ENCODE measurements around the gene PTP4A2.

The PTP4A2 gene

DNA sequence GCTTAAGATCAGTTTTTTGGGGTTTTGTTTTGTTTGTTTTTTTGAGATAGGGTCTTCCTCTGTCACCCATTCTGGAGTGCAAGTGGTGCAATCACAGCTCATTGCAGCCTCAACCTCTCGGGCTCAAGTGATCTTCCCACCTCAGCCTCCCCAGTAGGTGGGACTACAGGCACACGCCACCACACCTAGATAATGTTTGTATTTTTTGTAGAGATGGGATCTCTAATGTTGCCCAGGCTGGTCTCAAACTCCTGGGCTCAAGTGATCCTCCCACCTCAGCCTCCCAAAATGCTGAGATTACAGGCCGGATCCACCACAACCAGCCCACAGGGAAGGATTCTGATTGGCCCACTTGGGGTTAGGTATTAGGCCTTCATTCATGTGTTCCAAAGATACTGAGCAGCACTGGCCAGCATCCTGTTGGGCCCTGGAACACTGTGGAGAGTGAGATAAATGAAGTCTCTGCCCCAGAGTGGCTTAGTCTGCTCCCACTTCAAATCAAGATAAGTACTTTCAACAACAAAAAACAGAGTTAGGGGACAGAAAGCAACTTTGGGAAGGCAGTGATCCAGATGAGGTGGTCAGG lies 54.7 kb downstream of the PTP4A2 start:
- DNase-seq, result no peak

DNA sequence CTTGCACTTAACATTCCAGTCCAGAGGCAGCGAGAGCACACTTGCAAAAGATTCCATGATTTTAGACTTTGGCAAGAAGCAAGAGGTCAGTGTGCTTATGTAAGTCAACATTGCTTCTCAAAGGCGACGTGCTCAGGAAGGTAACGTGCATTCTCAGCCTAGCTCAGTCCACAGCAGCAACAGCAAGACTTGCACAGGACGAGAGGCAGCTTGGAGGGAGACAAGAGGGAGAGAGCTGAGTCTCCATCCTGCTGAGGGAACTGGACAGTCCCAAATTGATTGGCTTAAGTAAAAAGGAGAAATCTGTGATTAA lies 56.5 kb downstream of the PTP4A2 start:
- no peak for DNase-seq

DNA sequence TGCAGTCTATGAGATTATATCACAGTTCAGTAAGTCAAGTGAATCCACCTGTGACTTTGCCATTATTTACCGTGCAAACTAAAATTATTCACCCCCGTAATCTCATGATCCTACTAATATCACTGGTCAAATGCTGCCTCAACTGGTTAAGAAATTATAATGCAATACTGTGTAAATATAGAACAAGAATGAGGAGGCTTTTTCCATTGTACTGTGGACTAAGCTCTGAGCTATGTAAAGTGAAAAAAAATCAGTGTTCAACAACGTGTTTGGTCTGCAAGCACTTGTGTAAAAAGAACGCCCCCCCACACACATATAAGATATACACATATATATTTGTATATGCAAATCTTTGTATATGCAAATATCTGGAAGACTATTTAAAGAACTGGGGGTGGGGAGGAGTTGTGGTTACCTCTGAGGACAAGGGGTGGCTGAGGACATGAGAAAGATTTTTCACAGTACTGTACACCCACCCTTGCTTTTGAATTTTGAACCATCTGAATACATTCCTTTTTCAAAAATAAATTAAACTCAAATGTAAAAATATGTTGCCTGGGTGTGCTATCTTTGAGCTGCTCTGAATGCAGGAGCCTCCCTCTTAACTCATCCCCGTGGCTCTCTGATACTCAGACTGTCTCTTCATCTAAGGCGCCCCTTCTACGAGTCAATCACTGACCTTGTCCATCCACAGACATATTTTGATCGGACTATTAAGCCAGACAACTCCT lies 57.0 kb downstream of the PTP4A2 start:
- no peak for DNase-seq

DNA sequence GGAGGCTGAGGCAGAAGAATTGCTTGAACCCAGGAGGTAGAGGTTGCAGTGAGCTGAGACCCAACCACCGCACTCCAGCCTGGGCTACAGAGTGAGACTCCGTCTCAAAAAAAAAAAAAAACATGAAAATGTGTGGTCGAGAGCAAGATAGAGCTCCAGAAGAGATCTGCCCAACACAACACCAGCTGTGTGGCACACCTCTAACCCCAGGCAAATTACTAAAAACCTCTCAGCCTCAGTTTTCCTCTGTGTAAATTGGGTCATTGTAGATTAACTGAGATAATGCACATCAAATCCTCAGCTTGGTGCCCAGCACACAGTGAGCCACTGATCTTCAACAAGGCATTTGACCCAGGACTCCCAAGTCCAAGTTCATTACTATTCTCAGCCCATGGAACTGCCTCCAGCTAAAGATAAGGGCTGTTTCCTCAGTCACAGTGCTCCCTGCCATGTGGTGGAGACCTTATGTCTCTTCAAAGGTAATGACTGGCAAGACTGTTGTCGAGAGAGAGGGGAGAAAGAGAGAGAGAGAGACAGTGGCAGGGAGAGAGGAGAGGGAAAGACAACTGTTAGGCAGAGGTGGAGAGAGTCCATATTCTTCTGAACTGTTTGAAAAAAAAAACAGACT lies 58.1 kb downstream of the PTP4A2 start:
- DNase-seq, result no peak

DNA sequence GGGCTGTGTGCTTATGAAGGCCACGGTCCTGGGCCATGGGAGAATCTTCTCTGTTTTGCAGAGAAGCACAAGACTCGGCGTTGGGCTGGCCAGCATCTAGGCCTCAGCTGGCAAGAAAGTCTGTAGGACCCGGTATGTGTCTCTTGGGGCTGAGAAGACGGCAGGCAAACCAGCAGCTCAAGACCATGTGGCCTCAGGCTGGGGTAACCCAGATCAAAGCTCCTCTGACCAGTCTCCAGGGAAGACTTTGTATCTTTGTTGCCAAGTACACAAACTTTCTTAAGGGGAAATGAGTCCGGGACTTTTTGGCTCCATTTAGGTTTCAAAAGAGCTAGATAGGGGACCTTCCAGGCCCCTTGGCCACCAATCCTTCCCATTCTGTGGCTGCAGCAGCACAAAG lies 60.1 kb downstream of the PTP4A2 start:
- no peak for DNase-seq

DNA sequence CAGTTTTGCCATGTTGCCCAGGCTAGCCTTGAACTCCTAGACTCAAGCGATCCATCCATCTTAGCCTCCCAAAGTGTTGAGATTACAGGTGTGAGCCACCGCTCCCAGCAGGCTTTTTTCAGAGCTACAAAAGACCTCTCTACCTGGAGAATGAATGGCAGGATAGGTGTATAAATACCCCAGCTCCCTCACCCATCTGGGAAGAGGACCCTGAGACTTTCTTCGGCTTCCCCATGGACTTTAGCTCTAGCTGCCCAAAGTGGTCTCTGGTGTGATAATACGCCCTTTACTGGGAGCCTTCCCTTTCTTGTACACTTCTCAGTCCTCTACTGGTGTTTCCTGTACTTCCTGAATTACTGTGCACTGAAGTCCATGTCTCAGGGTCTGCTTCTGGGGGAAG lies 60.6 kb downstream of the PTP4A2 start:
- DNase-seq, result no peak

DNA sequence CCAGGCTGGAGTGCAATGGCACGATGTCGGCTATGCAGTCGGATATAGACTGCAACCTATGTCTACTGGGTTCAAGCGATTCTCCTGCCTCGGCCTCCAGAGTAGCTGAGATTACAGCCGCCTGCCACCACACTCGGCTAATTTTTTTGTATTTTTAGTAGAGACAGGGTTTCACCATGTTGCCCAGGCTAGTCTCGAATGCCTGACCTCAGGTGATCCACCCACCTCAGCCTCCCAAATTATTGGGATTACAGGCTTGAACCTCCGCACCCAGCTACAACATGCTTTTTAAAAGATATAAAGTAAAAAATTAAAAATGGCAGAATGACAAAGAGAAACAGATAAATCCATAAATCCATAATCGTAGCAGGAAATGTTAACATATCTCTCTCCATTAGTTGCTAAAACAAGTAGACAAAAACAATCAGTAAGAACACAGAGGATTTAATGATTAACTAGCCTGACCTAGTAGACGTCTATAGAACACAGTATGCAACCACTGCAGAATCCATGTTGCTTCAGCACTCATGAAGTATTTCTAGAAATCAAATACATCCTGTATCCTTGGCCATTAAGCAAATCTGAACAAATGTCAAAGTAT lies 62.4 kb downstream of the PTP4A2 start:
- DNase-seq, result no peak

DNA sequence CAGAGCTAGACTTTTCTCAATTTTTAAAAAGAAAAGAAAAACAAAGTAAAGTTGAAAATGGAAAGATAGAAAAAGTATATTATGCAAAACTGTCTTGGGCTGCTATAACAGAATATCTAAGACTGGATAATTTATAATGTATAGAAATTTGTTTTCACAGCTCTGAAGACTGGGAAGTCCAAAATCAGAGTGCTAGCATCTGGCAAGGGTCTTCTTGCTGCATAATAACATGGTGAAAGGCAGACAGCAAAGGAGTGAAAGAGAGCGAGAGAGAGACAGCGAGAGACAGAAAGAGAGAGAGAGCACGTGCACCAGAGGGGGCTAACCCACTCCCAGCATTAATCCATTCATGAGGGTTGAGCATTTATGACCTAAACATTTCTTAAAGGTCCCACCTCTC lies 63.2 kb downstream of the PTP4A2 start:
- DNase-seq, result no peak

DNA sequence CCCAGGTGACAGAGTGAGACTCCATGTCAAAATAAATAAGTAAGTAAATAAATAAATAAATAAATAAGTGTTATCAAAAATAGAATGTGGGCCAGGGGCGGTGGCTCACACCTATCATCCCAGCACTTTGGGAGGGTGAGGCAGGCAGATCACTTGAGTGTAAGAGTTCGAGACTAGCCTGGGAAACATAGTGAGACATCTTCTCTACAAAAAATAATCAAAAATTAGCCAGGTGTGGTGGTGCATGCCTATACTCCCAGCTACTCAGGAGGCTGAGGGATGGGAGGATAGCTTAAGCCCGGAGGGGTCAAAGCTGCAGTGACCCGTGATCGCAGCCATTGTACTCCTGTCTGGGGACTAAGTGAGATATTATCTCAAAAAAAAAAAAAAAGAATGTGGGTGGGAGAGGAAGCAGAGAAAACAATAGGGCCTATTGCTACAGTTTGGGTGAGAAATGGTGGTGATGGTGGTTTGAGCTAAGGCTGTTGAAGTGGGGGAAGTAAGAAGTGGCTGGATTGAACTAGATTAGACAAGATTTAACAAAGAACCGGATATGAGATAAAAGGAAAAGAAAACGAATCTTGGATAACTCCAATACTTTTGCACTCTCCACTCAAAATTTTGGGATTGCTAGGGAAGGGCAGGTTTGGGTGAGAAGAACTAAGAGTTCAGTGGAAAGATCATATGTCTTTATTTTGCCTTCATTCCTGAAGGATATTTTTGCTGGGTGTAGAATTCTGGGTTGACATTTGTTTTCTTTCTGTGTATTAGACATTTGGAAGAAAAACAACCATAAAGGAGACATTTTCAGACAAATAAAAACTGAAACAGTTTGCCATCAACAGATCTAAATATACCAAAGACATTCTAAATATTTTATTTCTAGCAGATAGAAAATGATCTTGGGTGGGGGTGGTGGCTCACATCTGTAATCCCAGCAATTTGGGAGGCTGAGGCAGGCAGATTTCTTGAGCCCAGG lies 65.2 kb downstream of the PTP4A2 start:
- no peak for DNase-seq

DNA sequence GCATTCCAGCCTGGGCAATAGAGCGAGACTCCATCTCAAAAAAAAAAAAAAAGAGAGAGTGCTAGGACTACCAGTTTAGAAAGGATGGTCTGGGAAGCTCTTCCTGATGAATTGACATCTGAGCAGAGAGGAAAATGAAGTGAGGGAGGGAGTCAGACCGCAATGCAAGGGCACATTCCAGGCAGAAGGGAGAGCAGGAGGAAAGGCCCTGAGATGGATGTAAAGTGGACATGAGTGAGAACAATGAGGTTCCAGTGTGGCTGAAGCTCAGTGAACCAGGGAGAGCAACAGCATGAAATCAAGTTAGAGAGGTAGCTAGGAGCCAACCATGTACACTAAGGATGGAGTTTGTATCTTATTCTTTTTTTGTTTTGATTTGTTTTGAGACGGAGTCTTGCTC lies 66.5 kb downstream of the PTP4A2 start:
- no peak for DNase-seq

DNA sequence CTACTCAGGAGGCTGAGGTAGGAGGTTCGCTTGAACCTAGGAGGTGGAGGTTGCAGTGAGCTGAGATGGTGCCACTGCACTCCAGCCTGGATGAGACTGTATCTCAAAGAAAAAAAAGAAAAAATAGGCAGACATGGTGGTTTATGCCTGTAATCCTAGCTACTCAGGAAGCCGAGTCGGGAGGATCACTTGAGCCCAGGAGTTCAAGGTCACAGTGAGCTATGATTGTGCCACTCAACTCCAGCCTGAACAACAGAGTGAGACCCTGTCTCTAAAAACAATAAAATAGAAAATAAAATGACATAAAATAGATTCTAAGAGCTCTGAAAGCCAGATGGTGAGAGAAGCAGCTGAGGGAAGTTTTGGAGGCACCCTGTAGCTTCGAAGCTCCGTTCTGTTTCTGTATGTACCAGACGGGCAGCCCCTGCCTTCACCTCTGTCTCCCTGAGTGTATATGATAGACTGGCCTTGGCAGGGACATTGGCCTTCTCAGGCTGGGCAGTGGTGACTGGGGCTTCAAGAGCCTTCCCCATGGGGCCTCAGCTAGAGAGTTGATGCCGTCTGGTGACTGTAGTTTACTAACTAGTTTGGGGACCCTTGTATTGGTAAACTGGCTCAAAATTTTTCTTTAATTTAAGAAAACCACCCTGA lies 68.0 kb downstream of the PTP4A2 start:
- DNase-seq, result no peak

DNA sequence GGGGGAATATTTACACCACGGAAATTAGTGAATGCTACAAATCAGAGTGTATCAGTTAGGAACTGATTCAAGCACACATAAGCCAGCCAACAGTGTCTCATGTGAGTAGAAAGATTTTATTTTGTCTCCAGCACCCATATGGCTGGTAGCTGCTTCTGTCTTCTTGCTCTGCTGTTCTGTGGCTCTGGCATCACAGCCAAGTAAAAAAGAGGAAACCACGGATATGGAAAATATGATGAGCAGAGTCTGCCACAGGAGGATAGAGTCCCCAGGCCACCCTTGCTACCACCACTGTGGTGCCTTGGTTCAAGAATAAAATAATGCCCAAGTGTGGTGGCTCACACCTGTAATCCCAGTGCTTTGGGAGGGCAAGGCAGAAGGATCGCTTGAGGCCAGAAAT lies 68.7 kb downstream of the PTP4A2 start:
- DNase-seq, result no peak

DNA sequence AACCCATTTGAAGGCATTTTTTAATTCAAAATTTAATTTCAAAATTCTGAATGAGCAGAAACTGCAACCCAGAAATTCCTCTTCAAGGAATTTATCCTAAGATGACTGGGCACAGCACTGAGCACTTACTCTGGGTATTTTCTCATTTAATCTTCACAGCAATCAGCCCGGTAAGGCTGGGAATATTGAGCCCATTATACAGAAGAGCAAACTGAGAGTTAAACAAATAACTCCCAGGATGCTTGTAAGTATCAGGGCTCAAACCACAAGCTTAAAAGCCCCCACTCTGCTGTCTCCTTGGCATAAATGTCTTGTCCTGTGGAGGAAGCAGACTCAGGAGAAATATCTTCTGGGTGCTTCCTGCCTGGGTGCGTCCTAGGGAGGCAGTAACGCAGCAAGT lies 69.3 kb downstream of the PTP4A2 start:
- no peak for DNase-seq

DNA sequence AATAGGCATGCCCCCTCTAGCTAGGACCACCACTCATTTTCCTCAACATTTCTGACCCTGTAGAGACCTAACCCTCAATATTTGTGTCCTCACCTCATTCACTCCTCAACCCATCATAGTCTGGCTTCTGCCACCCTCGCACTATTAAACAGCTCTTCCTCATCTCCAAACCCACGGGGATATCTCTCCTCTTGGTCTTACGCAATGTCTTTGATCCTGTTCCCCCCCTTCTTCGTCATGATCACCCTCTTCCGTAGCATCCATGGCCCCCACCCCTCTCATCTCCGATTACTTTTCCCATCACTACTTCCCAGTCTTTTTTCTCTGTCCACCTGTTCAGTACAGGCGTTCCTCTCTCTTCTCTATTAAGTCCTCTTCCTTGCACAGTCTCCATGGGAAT lies 70.6 kb downstream of the PTP4A2 start:
- DNase-seq, result no peak

DNA sequence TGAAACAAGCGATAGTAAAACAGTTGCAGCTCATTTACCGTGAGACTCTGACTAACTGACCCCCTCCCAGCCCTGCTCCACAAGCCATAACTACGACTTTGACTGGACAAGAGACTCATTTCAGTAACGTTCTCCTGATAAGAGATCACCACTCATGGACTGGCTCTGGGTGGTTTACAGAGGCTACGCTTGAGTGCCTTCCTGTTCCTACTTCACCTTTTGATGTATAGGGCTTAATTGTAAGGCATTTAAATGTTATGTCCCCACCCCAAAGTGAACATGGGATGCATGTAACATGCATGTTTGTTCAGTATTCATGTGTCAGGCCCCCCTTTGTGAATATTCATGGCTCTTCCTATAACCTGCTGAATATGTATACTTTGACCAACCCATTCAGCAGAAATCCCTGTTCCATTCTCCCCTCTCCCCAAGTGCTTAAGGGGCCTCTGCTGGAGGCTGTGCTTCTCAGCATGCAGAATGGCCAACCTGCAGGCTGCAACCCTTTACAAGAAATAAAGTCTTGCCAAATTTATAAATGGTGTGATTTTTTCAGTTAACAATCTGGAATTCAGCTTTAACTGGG lies 71.6 kb downstream of the PTP4A2 start:
- DNase-seq, result no peak

DNA sequence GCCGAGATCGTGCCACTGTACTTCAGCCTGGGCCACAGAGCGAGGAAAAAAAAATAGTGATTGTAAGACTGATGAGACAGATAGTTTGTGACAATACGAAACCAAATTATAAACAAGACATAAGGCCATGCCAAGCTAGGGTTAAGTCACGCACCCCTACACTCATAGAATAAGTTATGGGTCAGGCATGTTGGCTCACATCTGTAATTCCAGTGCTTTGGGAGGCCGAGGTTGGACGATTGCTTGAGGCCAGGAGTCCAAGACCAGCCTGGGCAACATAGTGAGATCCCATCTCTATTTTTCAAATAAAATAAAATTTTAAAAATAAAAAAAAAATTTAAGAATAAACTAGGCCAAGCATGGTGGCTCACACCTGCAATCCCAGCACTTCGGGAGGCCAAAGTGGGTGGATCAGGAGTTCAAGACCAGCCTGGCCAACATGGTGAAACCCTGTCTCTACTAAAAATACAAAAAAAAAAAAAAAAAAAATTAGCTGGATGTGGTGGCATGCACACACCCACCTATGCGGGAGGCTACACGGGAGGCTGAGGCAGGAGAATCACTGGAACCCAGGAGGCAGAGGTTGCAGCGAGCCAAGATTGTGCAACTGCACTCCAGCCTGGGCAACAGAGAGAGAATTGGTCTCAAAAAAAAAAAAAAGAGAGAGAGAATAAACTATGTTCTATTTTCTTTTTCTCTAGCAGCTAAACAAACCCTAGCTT lies 72.3 kb downstream of the PTP4A2 start:
- DNase-seq, result no peak

DNA sequence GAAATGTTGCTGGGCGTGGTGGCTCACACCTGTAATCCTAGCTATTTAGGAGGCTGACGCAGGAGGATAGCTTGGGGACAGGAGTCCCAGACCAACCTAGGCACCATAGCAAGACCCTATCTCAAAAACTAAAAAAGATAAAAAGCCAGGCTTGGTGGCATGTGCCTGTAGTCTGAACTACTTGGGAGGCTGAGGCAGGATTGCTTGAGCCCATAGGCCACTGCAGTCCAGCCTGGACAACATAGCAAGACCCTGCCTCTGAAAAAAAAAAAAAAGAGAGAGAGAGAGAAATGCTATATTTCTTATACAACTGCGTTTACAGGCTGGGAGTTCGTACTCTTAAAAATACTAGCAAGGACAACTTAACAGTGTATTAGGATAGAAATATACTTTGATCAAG lies 76.1 kb downstream of the PTP4A2 start:
- DNase-seq, result no peak

DNA sequence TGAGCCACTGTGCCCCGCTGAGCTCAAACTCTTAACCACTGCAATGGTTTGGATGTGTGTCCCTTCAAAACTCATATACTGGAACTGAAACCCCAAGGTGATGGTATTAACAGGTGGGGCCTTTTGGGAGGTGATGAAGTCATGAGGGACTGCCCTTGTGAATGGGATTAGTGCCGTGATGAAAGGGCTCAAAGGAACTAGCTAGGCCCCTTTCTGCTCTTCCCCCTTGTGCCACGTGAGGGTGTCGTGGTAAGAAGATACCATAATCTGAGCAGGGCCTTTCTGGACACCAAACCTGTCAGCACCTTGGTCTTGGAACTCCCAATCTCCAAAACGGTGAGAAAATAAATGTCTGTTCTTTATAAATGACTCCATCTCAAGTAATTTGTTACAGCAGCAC lies 76.8 kb downstream of the PTP4A2 start:
- no peak for DNase-seq

DNA sequence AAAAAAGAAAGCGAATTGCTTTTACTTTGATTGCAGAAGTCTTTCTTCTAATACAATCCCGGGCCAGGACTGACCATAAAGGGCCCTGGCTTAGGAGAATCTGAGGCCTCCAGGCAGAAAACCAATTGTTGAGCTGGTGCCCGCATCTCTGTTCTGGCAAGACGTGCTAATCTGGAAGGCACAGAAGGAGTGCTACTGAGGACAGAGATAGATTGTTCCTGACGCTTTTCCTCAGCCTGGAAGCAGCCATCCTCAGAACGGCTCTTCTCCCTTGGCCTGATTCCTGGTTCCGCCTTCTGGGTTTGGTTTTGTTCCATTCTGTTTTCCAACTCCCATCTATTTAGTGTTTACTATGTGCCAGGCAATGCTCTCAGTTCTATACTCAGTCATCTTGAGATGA lies 77.6 kb downstream of the PTP4A2 start:
- no peak for DNase-seq

DNA sequence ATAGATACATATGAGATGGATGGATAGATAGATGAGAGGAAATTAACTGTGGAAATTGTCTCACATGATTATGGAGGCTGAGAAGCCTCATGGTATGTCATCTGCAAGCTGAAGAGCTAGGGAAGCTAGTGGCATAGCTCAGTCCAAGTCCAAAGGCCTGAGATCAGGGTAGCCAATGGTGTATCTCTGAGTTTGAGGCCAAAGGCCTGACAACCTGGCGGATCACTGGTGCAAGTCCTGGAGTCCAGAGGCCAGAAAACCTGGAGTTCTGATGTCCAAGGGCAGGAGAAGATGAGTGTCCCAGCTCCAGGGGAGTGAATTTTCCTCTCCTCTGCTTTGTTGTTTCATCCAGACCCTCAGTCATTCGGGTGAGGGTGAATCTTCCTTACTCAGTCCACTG lies 78.4 kb downstream of the PTP4A2 start:
- DNase-seq, result no peak

DNA sequence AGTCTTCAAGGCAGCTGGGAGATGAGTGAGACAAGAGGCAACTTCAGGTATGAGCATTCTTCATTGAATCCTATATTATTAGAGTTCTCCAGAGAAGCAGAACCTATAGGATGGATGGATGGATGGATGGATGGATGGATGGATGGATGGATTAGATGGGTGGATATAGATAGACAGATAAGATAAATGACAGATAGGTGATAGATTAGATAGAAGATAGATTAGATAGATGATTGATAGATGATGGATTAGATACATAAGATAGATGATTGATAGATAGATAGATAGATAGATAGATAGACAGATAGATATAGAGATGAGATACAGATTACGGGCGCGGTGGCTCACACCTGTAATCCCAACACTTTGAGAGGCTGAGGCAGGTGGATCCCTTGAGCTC lies 79.1 kb downstream of the PTP4A2 start:
- no peak for DNase-seq

DNA sequence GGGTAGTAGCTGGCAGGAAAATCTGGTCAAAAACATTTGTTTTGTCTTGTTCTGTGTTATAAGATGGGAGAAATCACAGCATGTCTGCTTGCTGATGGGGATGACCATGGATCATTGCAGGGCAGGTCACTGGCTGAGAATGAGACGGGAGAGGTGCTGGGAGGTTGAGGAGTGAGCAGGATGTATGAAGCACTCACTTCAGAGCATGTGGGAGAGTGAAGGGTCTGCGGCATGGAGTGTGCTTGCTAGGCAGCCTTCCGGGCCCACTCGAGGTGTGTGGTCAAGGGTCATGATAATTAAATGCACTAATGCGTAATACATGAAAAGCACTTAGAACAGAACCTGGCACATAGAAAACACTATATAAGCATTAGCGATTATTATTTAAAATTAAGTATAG lies 80.3 kb downstream of the PTP4A2 start:
- no peak for DNase-seq
